Measurements from ENCODE around the gene GALNT10. TPM values are rescaled to one million over a fixed set of nuclear protein-coding genes. Genes with fewer than 3 reads are reported as not detected.

Gene GALNT10
- total RNA-seq, 1 experiment from 2014 or later = 23.4 TPM

DNA sequence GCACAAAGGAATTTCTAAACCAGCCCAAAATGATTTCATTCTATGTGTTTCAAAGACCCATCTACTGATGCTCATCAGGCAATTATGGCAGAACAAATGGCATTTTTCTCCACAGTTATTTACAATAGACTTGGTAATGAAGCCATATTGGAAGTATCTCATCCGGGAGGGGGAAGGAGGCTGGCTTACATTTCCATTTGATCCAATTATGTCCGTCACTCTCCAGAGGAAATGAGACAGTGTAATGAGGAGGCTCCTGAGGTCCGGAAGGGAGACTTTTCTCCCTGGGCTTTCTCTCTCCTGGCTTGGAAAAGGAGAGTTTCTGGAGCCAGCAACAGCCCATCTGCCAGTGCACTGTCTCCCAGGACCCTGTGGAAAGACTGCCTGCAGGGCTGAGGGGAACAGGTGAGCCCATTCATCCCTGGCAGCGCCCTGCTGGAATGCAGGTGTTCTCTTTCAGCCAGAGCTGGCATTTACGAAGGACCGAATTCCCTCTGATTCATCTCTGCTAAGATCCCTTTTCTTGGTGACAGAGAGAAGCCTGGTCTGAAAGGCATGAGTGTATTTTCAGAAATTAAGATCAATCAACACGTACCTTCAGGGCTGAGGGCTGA, 200.3 kb downstream of the GALNT10 start:
- H3K36me3 ChIP-seq (ENCODE audit: control insufficient read depth, insufficient read depth, low read length) = no peaks in the 10 kb centered on the region; the same call in 1 of the 2 replicates
- no peaks in the 10 kb centered on the region for H3K9me3 ChIP-seq
- H3K27me3 ChIP-seq (replicated peaks; ENCODE audit: control insufficient read depth, insufficient read depth, low read length) = no peaks in the 10 kb centered on the region
- H3K4me3 ChIP-seq (ENCODE audit: low read depth, low read length) = no peak overlapping the region
- Mint-ChIP-seq H3K36me3 (ENCODE audit: insufficient read depth, unreplicated experiment) (peaks cover under 1% of the 10 kb centered on the region), H3K4me3 (ENCODE audit: unreplicated experiment) (no peak overlapping the region), H3K27ac (ENCODE audit: unreplicated experiment) (no peak overlapping the region), H3K27me3 (ENCODE audit: insufficient read depth, unreplicated experiment) (no peaks in the 10 kb centered on the region), H3K4me1 (ENCODE audit: low read depth, unreplicated experiment) (peaks cover 2% of the 10 kb centered on the region), H3K9me3 (ENCODE audit: unreplicated experiment) (no peaks in the 10 kb centered on the region)
- ChIA-PET CTCF (no interaction called here), POLR2A (no interaction called here)
- no TSS peak for BruUV-seq (replicated peaks)
- intact Hi-C loops (cut with micrococcal nuclease; ENCODE audit: unreplicated experiment) = no loop called here
- peaks cover 11% of the 10 kb centered on the region; the same call in 1 of the 2 replicates for H3K4me1 ChIP-seq
- TF ChIP-seq, protein P1, sequence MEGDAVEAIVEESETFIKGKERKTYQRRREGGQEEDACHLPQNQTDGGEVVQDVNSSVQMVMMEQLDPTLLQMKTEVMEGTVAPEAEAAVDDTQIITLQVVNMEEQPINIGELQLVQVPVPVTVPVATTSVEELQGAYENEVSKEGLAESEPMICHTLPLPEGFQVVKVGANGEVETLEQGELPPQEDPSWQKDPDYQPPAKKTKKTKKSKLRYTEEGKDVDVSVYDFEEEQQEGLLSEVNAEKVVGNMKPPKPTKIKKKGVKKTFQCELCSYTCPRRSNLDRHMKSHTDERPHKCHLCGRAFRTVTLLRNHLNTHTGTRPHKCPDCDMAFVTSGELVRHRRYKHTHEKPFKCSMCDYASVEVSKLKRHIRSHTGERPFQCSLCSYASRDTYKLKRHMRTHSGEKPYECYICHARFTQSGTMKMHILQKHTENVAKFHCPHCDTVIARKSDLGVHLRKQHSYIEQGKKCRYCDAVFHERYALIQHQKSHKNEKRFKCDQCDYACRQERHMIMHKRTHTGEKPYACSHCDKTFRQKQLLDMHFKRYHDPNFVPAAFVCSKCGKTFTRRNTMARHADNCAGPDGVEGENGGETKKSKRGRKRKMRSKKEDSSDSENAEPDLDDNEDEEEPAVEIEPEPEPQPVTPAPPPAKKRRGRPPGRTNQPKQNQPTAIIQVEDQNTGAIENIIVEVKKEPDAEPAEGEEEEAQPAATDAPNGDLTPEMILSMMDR (IDR thresholded peaks at IDR 0.05; ENCODE audit: insufficient read depth in 1 of 2, low read depth in 1 of 2, low read length in 1 of 2, severe bottlenecking in 1 of 2, unreplicated experiment in 1 of 2) = no peak
- DNase-seq = no peak

DNA sequence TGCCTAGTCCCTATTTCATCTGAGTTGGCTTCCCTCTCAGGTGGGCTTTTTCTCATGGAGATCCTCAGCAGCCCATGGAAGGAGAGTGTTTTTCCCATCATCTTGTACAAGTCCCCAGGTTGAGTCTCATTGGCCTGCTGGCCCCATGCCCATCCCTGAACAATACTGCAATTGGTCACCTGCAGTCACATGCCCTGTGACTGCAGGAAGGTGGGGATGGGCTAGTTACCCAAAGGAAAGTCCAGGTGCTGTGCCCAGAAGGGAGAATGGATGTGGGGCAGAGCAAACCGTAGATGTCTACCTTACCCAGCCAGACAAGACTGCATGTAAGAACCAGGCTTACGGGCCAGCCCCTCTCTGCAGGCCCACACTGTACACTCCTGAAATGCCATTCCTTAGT, 201.3 kb downstream of the GALNT10 start:
- no peak for DNase-seq
- intact Hi-C loops (cut with micrococcal nuclease; ENCODE audit: unreplicated experiment) = no loop called here
- Mint-ChIP-seq H3K27ac (ENCODE audit: unreplicated experiment) (no peak overlapping the region), H3K9me3 (ENCODE audit: unreplicated experiment) (no peaks in the 10 kb centered on the region), H3K27me3 (ENCODE audit: insufficient read depth, unreplicated experiment) (no peaks in the 10 kb centered on the region), H3K36me3 (ENCODE audit: insufficient read depth, unreplicated experiment) (peaks cover 5% of the 10 kb centered on the region), H3K4me3 (ENCODE audit: unreplicated experiment) (no peak overlapping the region), H3K4me1 (ENCODE audit: low read depth, unreplicated experiment) (no peaks in the 10 kb centered on the region)
- Histone ChIP-seq H3K4me1 (peaks cover 7% of the 10 kb centered on the region; the same call in 1 of the 2 replicates), H3K9me3 (no peaks in the 10 kb centered on the region), H3K4me3 (ENCODE audit: low read depth, low read length) (no peak overlapping the region), H3K36me3 (ENCODE audit: control insufficient read depth, insufficient read depth, low read length) (no peaks in the 10 kb centered on the region; the same call in 1 of the 2 replicates), H3K27me3 (replicated peaks; ENCODE audit: control insufficient read depth, insufficient read depth, low read length) (no peaks in the 10 kb centered on the region)
- CTCF ChIA-PET = no interaction called here
- TF ChIP-seq, protein P1 (IDR thresholded peaks at IDR 0.05; ENCODE audit: insufficient read depth in 1 of 2, low read depth in 1 of 2, low read length in 1 of 2, severe bottlenecking in 1 of 2, unreplicated experiment in 1 of 2) = no peak
- POLR2A ChIA-PET = no interaction called here
- no TSS peak for BruUV-seq (replicated peaks)

DNA sequence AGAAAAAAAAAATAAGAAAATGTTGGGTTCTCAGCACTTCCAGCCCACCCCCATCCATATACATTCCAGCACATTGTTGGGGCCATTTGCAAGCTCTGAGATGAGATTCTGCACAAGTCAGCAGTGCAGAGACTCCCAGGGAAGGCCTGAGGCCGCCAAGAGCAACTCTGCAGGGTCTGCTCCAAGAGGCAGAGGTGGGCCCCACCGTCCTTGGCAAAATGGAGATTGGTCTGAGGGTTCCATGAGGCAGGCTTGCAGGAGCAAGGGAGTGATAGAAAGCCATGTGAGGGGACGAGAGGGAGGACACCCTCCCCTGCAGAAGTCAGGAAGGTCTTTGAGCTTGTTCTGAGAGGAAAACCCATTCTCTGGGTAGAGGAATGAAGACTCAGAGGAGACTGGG, 203.3 kb downstream of the GALNT10 start:
- H3K4me3 Mint-ChIP-seq (ENCODE audit: unreplicated experiment) = no peak overlapping the region
- H3K36me3 ChIP-seq (ENCODE audit: control insufficient read depth, insufficient read depth, low read length) = no peaks in the 10 kb centered on the region; the same call in 1 of the 2 replicates
- H3K27ac Mint-ChIP-seq (ENCODE audit: unreplicated experiment) = no peak overlapping the region
- no peaks in the 10 kb centered on the region for H3K27me3 Mint-ChIP-seq (ENCODE audit: insufficient read depth, unreplicated experiment)
- H3K36me3 Mint-ChIP-seq (ENCODE audit: insufficient read depth, unreplicated experiment) = peaks cover 11% of the 10 kb centered on the region
- ChIA-PET CTCF (interaction anchor here (0.6 kb wide), 1 partner anchor 240 kb away, joined by 4 read pairs; no protein-coding TSS in a partner anchor), POLR2A (no interaction called here)
- H3K9me3 ChIP-seq = no peaks in the 10 kb centered on the region
- TF ChIP-seq, protein P1 (IDR thresholded peaks at IDR 0.05; ENCODE audit: insufficient read depth in 1 of 2, low read depth in 1 of 2, low read length in 1 of 2, severe bottlenecking in 1 of 2, unreplicated experiment in 1 of 2) = no peak
- no peaks in the 10 kb centered on the region for H3K4me1 ChIP-seq
- no peaks in the 10 kb centered on the region for H3K27me3 ChIP-seq (replicated peaks; ENCODE audit: control insufficient read depth, insufficient read depth, low read length)
- DNase-seq = no peak
- no peaks in the 10 kb centered on the region for H3K4me1 Mint-ChIP-seq (ENCODE audit: low read depth, unreplicated experiment)
- intact Hi-C loops (cut with micrococcal nuclease; ENCODE audit: unreplicated experiment) = no loop called here
- H3K4me3 ChIP-seq (ENCODE audit: low read depth, low read length) = no peak overlapping the region
- no TSS peak for BruUV-seq (replicated peaks)
- no peaks in the 10 kb centered on the region for H3K9me3 Mint-ChIP-seq (ENCODE audit: unreplicated experiment)
